Amniotic epithelial cell (primary cell): Measurements from ENCODE around the gene CNKSR1.

Experiments used
- DNase-seq: peaks from one replicate; pipeline ENCODE4 v3.0.0-alpha.2; 2010; ENCODE audit warnings: low read depth

CNKSR1 gene, protein sequence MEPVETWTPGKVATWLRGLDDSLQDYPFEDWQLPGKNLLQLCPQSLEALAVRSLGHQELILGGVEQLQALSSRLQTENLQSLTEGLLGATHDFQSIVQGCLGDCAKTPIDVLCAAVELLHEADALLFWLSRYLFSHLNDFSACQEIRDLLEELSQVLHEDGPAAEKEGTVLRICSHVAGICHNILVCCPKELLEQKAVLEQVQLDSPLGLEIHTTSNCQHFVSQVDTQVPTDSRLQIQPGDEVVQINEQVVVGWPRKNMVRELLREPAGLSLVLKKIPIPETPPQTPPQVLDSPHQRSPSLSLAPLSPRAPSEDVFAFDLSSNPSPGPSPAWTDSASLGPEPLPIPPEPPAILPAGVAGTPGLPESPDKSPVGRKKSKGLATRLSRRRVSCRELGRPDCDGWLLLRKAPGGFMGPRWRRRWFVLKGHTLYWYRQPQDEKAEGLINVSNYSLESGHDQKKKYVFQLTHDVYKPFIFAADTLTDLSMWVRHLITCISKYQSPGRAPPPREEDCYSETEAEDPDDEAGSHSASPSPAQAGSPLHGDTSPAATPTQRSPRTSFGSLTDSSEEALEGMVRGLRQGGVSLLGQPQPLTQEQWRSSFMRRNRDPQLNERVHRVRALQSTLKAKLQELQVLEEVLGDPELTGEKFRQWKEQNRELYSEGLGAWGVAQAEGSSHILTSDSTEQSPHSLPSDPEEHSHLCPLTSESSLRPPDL

DNA sequence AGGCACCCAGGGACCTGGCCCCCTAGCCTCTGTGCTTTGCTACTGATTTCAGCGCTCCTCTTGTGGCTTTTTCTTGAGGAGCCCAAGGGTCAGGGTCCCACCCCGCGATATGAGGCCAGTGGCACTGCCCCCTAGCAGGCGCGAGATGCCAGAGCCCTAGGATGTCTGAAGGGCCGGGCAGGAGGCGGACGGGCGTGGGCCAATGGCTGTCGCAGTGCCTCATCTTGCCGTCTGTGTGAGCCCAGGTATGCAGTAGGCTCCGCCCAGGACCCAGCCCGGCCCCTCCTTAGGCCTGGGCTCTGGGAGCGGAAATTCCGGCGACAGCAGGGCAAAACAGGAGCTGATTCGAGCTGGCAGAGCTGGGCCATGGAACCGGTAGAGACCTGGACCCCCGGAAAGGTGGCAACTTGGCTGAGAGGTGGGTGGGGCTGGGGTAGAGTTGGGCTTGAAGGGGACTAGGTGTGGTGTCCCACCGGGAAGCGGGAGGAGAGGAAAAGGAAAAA is at the start of gene CNKSR1:
TSS of gene CNKSR1 (plus strand) at position 310 of the 503 bp plus-strand sequence. CDS start at position 367, 57 bp downstream.
- no peak for DNase-seq

DNA sequence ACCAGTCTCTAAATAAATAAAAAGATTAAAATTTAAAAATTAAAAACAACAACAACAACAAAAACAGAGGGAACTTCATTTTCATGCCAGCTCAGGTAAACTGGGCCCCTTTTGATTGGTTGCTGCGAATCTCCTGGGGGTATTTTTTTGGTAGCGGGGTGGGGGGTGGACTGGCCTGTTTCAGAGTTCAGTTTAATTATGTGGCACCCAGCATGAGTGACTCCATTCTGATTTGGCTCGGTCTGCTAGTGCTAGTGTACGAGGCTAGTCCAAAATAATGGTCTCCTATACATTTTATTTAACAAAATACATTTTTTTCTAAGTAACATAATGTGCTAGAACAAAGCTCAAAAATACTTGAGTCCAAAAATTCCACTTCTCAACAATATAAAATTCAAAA is 47.5 kb upstream of the CNKSR1 start:
- no peak for DNase-seq

DNA sequence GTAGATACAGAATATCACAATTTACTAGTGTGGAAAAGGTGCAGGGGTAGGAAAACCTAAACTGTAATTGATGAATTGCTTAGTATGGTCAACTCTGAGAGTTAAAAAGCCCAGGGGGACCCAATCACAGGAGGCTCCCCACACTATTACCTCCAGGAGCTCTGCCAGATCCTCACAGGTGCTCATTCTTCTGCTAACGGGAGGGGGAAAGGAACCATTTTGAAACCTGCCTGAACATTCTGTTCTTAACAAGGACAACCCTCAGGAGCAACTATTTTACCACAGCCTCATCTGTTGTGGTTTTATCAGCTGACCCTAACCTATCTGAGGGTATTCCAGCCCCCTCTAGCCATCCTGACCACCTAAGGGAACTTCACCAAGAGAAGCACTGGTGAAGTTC is 46.6 kb upstream of the CNKSR1 start:
- no peak for DNase-seq

DNA sequence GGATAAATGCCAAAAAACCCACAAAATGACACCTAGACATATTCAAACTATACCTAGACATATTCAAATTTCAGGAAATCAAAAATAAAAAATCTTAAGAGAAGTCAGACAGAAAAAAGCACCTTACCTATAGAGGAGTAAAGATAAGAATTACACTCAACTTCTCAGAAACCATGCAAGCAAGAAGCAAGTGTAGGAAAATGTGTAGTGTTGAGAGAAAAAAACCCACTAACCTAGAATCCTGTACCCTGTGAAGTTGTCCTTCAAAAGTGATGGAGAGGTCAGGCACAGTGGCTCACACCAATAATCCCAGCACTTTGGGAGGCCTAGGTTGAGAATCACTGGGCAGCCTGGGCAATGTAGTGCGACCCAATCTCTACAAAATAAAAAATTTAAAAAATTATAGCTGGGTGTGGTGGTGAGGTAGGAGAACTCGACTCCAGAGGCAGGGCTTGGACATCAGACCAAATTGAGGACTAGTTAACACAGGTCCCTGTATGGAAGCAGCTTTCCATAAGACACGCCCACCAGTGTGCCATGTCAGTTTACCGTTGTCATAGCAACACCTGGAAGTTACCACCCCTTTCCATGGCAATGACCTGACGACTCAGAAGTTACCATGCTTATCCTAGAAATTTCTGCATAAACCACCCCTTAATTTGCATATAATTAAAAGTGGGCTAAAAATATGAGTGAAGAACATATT is 45.0 kb upstream of the CNKSR1 start:
- no peak for DNase-seq

DNA sequence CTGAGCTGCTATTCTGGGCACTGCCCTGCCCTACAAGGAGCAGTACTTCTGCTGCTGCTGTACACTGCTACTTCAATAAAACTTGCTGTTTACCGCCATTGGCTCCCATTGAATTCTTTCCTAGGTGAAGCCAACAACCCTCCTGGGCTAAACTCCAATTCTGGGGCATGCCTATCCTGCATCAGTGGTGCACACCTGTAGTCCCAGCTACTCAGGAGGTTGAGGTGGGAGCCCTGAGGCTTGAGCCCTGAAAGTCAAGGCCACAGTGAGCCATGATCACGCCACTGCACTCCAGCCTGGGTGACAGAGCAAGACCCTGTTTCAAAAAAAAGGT is 44.5 kb upstream of the CNKSR1 start:
- DNase-seq: no peak

DNA sequence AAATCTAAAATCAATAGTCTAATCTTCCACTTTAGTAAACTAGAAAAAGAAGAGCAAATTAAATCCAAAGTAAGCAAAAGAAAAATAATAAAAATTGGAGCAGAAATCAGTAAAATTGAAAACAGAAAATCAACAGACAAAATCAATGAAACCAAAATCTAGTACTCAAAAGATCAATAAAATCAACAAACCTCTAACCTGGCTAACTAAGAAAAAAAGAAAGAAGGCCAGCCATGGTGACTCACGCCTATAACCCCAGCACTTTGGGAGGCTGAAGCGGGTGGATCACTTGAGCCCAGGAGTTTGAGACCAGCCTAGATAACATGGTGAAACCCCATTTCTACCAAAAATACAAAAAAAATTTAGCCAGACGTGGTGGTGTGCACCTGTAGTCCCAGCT is 42.8 kb upstream of the CNKSR1 start:
- no peak for DNase-seq

DNA sequence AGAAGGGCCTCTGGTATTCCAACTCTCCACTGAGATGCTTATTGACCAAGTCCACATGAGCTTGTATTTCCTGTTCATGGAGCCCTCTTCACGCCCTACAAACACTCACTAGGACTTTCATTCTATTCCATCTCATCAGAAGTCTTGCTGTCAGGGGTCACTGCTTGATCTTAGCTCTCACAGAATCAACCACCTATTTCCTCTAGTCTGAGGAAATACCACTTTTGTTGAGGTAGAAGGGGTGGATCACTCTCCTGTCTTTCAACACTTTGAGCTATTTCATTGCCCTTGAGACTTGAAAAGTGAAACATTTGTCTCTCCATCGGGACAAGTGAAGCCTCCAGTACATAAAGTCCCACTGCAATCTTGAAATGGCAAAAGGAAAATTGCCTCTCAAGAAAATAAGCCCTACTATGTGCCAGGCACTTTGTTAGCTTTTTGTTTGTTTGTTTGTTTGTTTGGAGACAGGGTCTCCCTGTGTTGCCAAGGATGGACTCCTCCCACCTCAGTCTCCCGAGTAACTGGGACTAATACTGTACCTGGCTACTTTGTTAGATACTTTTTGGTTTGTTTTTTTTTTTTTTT is 38.2 kb upstream of the CNKSR1 start:
- DNase-seq: no peak

DNA sequence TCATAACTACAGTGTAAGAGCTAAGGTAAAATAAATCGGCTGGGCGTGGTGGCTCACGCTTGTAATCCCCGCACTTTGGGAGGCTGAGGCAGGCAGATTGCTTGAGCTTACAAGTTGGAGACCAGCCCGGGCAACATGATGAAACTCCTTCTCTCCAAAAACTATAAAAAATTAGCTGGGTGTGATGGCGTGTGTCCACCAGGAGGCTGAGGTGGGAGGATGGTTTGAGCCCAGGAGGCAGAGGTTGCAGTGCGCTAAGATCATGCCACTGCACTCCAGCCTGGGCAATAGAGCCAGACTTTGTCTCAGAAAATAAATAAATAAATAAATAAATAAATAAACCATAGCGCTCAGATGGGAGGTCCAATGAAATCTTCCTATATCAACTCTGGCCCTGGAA is 35.1 kb upstream of the CNKSR1 start:
- DNase-seq: no peak

DNA sequence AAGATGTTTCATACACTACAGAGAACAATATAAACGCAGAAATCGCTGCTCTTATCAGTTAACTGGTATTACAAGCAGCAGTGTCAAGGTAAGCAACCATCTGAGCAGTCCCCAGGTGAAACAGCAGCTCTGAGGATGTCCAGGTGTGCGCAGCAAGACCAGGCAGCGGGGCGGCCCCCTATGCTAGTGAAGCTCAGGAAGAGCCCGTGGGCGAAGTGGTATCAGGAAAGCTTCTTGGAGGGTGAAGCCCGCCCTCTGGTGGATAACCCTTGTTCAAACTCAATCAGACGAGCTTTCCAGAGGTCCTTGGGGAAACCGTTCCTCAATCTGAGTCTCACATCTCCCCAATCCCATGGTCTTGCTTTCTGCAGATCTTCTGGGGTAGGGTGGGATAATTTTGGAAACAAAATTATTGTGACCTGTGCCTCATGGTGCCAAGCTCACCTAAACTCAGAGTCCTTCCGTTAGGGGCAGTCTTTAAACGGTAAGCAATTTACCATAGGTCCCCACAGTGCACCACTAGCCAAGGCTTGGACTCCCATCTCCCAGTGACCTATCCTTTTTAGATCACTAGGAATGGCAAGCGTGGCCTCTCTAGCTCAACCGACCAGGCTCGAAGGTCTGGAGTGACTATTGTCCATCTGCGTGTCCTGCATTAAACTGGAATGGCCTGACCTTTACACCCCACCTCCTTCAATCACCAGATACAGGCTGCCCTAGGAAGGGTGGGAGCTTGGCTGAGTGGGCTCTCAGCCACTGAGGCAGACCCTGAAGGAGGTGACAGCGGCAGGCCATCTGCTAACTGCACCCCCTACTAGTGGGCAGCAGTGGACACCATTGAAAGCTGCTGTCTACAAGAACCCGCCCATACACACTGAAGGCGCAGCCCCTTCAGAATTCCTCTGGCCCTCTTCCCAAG is 32.0 kb upstream of the CNKSR1 start:
- peak; percentile 74 for DNase-seq

DNA sequence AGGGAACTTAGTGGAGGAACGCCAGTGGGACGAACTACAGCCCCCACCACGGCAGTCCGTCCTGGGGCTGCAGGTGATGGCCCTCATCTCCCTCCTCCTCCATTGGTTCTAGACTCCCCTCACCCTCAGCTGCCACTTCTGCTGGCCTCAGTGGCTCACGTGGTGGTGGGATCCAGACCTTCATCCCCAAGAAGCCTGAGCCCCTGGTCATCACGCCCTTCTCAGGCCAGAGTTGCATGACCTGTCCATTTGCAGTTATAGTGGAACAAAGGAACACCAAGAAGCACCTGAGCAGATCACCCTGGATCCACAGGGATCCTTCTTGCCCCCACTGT is 31.4 kb upstream of the CNKSR1 start:
- no peak for DNase-seq

DNA sequence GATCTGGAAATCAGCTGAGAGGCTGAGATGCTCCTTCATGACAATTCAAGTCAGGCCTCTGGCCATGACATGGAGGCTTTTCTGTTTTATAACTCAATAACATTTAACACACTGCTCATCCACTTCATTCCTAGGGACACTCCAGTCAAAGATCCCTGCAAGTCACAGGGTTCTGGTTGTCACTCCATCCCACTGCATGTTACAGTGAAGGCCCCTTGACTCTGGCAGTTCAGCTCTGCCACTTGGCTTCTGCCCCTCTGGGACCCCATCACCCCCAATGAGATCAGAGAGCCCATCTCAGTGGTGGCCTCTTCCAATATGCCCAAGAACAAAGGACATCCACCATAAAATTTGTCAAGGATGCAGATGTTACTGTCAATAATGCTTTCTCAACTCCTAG is 28.4 kb upstream of the CNKSR1 start:
- no peak for DNase-seq

DNA sequence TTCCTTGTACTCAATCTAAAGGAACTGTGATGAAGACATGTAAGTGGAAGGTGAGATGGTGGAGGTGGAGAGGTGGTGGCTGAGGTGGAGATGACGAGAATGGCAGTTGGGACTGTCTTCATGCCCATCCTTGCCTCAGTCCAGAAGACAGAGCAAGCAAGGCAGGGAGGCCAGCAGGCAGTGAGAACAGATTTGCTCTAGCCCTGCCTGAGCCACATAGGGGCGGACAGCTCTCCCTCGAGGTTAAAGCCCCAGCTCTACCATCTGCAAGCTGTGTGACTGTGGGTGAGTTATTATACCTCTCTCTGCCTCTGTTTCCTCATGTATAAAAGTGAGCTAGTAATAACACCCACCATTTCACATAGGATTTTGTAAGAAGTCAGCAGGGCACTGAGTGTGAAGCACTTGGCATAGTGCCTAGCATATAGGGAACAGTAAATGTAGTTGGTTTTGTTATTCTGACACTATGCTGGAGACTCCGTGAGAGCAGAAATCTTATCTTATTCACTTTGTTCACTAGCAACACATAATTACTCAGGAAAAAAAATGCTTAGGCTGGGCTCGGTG is 23.2 kb upstream of the CNKSR1 start:
- no peak for DNase-seq

DNA sequence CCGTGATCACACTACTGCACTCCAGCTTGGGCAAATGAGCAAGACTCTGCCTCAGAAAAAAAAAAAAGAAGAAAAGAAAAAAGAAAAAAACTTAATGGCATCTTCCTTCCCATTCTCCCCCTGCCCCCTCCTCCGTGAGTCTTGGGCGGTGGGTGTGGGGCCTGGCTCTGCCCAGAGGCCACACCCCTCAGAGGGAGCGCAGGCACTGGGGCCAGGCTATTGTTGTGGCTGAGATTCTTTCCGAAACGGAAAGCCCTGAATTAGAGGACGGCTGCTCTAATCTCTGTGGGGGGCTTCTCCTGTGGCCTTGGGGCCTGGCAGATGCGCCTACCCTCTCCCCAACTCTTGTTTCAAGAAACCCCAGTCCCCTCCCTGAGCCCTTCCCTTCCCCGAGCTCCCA is 22.5 kb upstream of the CNKSR1 start:
- no peak for DNase-seq

DNA sequence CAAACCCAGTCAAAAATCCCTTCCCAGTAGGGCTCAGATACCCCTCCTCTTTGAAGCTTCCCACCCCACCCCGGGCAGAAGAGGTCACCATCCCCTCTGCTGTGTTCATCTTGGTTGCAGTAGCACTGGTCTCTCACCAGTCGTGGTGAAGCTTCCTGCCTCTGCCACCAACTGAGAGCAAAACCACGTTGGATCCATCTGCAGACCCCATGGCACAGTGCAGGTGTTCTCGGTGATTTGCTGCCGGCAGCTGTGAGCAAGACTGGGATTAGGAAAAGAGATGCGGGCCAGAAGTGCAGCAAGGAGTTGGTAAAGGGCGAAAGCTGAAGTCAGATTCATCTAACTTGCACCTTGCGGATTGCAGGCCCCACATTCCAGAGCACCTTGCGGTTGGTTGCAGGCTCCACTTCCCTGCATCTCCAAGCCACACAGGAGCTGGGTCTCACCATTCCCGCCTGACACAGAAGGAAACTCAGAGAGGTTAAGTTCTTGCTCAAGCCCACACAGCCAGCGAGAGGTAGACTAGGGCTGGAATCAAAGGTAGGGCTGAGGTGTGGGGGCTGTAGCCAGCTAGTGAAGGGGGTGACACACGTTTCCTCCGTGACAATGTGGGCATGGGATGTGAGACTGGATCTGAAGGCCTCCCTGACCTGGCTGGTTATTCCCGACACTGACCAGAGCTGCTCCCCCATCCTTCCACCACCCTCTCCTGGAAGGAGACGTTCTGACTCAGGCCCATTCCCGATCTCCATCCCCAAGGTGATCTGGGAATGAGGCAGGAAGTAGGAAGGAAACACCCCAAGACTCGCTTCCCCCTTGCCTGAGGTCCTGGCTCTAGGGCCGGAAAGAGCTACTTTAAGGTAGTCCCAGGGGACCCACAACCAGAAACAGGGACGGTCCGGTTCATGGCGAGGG is 21.7 kb upstream of the CNKSR1 start:
- no peak for DNase-seq

DNA sequence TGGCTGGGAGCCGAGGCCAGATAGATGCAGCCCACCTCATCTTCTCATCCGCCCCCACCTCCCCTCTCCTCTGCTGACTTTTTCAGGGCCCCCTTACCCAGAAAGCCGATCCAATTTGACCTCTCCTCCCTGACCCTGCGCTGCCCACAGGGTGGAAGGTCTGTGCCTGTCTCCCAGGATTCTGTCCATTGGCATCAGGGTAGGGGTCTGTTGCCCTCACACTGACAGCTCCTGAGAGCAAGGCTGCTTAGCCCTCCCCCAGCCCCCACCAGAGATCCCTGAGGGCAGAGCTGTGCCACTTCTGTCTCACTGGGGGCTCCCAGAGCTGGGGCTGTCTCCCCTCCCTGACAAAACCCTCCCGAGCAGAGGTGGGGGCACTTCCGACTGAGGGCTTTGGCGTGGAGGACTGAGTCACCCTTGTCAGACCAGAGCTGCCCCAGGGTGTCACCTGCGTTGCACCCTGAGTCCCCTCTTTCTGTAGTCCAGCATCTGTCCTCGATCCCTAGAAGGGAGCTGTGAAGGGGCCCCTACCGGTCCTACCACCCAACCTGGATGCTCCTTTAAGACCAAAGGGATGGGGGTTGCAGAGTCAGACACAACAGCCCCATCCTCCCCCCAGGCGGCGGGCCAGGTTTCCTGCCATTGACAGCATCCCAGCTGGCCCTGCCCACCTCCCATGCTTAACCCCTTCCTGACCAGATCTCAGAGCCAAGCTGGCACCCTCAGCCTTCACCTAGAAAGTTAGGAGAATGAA is 20.8 kb upstream of the CNKSR1 start:
- no peak for DNase-seq

DNA sequence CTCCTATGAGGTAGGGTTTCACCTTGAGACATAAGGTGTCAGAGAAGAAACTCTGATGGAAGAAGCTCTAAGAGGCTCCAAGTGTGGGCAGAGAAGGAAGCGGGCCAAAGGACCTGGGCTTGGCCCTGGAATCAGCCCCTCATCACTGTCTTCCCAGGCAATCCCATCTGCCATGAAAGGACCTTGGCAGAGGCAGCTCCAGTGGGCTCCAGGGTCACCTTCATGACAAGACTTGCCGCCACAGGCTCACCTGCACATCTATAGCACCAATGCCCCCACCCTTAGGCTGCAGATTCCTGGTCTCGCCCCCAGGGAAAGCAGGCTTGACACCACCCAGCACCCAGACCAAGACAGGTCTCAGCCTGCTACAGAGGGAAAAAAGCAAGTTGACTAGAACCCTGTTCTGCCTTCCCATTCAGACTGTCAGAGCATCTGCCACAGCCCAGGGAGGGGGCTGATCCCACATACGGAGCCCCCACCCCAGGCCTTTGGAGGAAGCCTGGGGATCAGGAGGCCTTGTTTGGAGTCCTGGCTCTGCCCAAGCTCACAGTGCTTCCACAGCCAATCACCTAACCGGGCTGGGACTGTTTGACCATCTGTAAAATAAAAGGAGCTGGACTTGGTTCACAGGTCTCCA is 18.9 kb upstream of the CNKSR1 start:
- no peak for DNase-seq

DNA sequence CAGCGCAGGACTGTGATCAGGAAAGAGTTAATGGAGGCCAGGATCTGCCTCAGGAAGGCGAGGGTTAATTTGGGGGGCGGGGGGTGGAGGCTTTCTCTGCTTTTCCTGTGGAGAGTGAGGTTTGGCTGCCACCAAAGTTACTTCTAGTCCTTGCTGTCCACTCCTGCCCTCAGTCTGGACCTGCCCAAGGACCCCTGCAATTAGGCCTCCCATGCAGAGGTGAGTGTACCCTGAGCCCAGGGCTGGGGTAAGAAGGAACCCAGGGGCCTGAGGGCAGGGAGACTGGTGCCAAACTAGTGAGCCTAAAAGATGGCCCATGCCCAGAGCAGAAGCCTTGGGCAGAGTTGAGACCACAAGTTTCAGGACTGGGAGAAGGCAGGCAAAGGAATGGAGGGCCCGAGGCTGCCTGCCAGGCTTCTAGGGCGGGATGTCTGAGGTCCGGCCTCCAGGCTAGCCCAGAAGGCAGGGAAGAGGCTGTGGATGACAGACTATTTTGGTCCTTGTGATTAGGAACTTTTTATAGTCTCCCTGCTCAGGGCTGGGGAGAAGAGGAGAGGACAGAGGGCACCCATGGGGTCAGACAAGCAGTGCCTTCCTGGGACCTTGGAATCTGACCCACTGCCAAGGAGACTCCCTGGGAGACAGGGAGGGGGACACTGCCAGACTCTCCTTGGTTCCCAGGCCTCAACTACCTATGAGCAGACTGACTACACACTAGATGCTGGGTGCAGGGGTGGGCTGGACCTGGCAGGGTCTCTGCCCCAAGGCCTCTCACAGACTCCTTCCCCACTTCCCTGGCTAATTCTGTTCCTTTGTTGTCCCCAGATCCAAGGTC is 18.2 kb upstream of the CNKSR1 start, which contains the start of gene FAM110D:
TSS of gene FAM110D (plus strand) at position 172 of the 835 bp plus-strand sequence. CDS start 2,213 bp downstream, outside the sequence.
- DNase-seq: no peak

DNA sequence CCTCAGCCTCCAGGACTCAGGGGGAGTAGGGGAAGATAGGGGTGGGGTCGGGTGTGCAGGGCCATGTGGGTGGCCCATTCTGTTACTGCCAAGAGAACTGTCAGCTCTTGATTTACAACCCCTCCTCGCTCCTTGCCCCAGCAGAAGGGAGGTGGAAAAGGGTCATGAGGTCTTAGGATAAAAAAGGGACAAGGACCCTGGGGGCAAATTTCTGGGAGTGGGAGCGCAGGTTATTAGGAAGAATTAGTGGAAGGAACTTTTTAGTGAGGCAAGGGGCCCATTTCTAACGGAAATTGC is 17.6 kb upstream of the CNKSR1 start:
- no peak for DNase-seq
